ENCODE data around the gene RELN. TPM values are rescaled to one million over a fixed set of nuclear protein-coding genes. Genes with fewer than 3 reads are reported as not detected.

The RELN gene
- total and polyA plus RNA-seq, 2 donors from 2014 or later, result 0.95 to 5.4 TPM

GRCh38 chr7:103706805-103707204, 282.7 kb downstream of the RELN start:
- no peak for DNase-seq
- no peak overlapping the region for H3K4me3 ChIP-seq (ENCODE audit: low read length in 3 of 3)
- no peak for TF ChIP-seq CTCF (IDR thresholded peaks at IDR 0.05; ENCODE audit: borderline replicate concordance, extremely low read depth, insufficient read depth)
- H3K27ac ChIP-seq (ENCODE audit: low read depth in 2 of 2, low read length in 2 of 2), result no peak overlapping the region
- intact Hi-C loops (cut with DNase I), result no loop called here
- H3K36me3 ChIP-seq (ENCODE audit: control insufficient read depth in 2 of 3, insufficient read depth in 3 of 3, low read length in 3 of 3), result no peaks in the 10 kb centered on the region
- H3K4me1 ChIP-seq (ENCODE audit: control insufficient read depth in 2 of 3, insufficient read depth in 2 of 3, low read depth in 1 of 3, low read length in 3 of 3), result no peaks in the 10 kb centered on the region
- no peak overlapping the region for H3K9ac ChIP-seq (ENCODE audit: low read length in 3 of 3)
- no peaks in the 10 kb centered on the region for H3K27me3 ChIP-seq (ENCODE audit: control insufficient read depth, insufficient read depth, low read length)
- FAIRE-seq, result no peak
- H3K9me3 ChIP-seq (ENCODE audit: control insufficient read depth in 2 of 3, insufficient read depth in 1 of 3, low read length in 3 of 3), result no peaks in the 10 kb centered on the region

- FAIRE-seq (no peak), DNase-seq (no peak)
- no peak overlapping the region for H3K27ac ChIP-seq (ENCODE audit: low read depth in 2 of 2, low read length in 2 of 2)
- H3K4me1 ChIP-seq (ENCODE audit: control insufficient read depth in 2 of 3, insufficient read depth in 2 of 3, low read depth in 1 of 3, low read length in 3 of 3), result no peaks in the 10 kb centered on the region
- no peak overlapping the region for H3K9ac ChIP-seq (ENCODE audit: low read length in 3 of 3)
- intact Hi-C loops (cut with DNase I), result no loop called here
- no peaks in the 10 kb centered on the region for H3K36me3 ChIP-seq (ENCODE audit: control insufficient read depth in 2 of 3, insufficient read depth in 3 of 3, low read length in 3 of 3)
- no peaks in the 10 kb centered on the region for H3K27me3 ChIP-seq (ENCODE audit: control insufficient read depth, insufficient read depth, low read length)
- H3K9me3 ChIP-seq (ENCODE audit: control insufficient read depth in 2 of 3, insufficient read depth in 1 of 3, low read length in 3 of 3), result no peaks in the 10 kb centered on the region
- no peak for TF ChIP-seq CTCF (IDR thresholded peaks at IDR 0.05; ENCODE audit: borderline replicate concordance, extremely low read depth, insufficient read depth)
- no peak overlapping the region for H3K4me3 ChIP-seq (ENCODE audit: low read length in 3 of 3)
These were observed 283.9 kb downstream of the RELN start for GRCh38 chr7:103705542-103705941.

GRCh38 chr7:103704701-103705100, 284.8 kb downstream of the RELN start:
- intact Hi-C loops (cut with DNase I), result no loop called here
- Histone ChIP-seq H3K36me3 (ENCODE audit: control insufficient read depth in 2 of 3, insufficient read depth in 3 of 3, low read length in 3 of 3) (no peaks in the 10 kb centered on the region), H3K4me1 (ENCODE audit: control insufficient read depth in 2 of 3, insufficient read depth in 2 of 3, low read depth in 1 of 3, low read length in 3 of 3) (no peaks in the 10 kb centered on the region), H3K27me3 (ENCODE audit: control insufficient read depth, insufficient read depth, low read length) (no peaks in the 10 kb centered on the region), H3K4me3 (ENCODE audit: low read length in 3 of 3) (no peak overlapping the region), H3K9me3 (ENCODE audit: control insufficient read depth in 2 of 3, insufficient read depth in 1 of 3, low read length in 3 of 3) (no peaks in the 10 kb centered on the region), H3K27ac (ENCODE audit: low read depth in 2 of 2, low read length in 2 of 2) (no peak overlapping the region), H3K9ac (ENCODE audit: low read length in 3 of 3) (no peak overlapping the region)
- DNase-seq (no peak), FAIRE-seq (no peak)
- no peak for TF ChIP-seq CTCF (IDR thresholded peaks at IDR 0.05; ENCODE audit: borderline replicate concordance, extremely low read depth, insufficient read depth)

- TF ChIP-seq CTCF (IDR thresholded peaks at IDR 0.05; ENCODE audit: borderline replicate concordance, extremely low read depth, insufficient read depth), result no peak
- Histone ChIP-seq H3K9ac (ENCODE audit: low read length in 3 of 3) (no peak overlapping the region), H3K27ac (ENCODE audit: low read depth in 2 of 2, low read length in 2 of 2) (no peak overlapping the region), H3K4me1 (ENCODE audit: control insufficient read depth in 2 of 3, insufficient read depth in 2 of 3, low read depth in 1 of 3, low read length in 3 of 3) (no peaks in the 10 kb centered on the region), H3K27me3 (ENCODE audit: control insufficient read depth, insufficient read depth, low read length) (no peaks in the 10 kb centered on the region), H3K36me3 (ENCODE audit: control insufficient read depth in 2 of 3, insufficient read depth in 3 of 3, low read length in 3 of 3) (no peaks in the 10 kb centered on the region), H3K4me3 (ENCODE audit: low read length in 3 of 3) (no peak overlapping the region), H3K9me3 (ENCODE audit: control insufficient read depth in 2 of 3, insufficient read depth in 1 of 3, low read length in 3 of 3) (no peaks in the 10 kb centered on the region)
- intact Hi-C loops (cut with DNase I), result no loop called here
- DNase-seq (peak in 1 of 5 donors; percentile 10), FAIRE-seq (no peak)
These were observed 286.5 kb downstream of the RELN start for GRCh38 chr7:103702982-103703381.
